Dendritic cell treated with granulocyte-macrophage colony-stimulating factor and Interleukin-4, amounts not matched to agents 40 ng/mL and 50 ng/mL, for 4 days (primary cell): ENCODE results near the gene LRRC74B.
"Not testable (repeated sequence)": the region's sequence is repeated elsewhere in the genome, so short reads cannot be mapped to it uniquely, and the experiment has no call there.

Source experiments
- H3K27ac Mint-ChIP-seq: one replicate; pipeline ENCODE4 v1.8.0; 2022; ENCODE audit warnings: mild to moderate bottlenecking, mixed read lengths
- H3K27me3 Mint-ChIP-seq: one replicate; pipeline ENCODE4 v1.8.0; 2022; ENCODE audit warnings: mild to moderate bottlenecking, mixed read lengths
- H3K36me3 Mint-ChIP-seq: one replicate; pipeline ENCODE4 v1.8.0; 2022; ENCODE audit warnings: low read depth, mixed read lengths
- H3K4me1 Mint-ChIP-seq: one replicate; pipeline ENCODE4 v1.8.0; 2022; ENCODE audit warnings: low read depth, mixed read lengths
- H3K4me3 Mint-ChIP-seq: one replicate; pipeline ENCODE4 v1.8.0; 2022; ENCODE audit warnings: mild to moderate bottlenecking, moderate library complexity, mixed read lengths
- H3K9me3 Mint-ChIP-seq: one replicate; pipeline ENCODE4 v1.8.0; 2022; ENCODE audit warnings: mixed read lengths
- intact Hi-C: fragments of 100-400 bp; cut with micrococcal nuclease; formaldehyde crosslinking; loops from one replicate; pipeline ENCODE4 v1.15.0; 2022

Gene LRRC74B

GRCh38 chr22:21045585-21046294 lies at the start of gene LRRC74B:
Gene LRRC74B, plus strand, starts transcription at chr22:21045946. Its CDS starts 41 bp downstream, at chr22:21045987.
- Mint-ChIP-seq H3K36me3 (no peaks in the 10 kb centered on the region), H3K27me3 (peaks cover 30% of the 10 kb centered on the region)

GRCh38 chr22:20996031-20996410 lies 49.7 kb upstream of the LRRC74B start:
- peaks cover 99% of the 10 kb centered on the region for H3K36me3 Mint-ChIP-seq
- intact Hi-C loops = no loop called here
- H3K27me3 Mint-ChIP-seq = no peaks in the 10 kb centered on the region
- H3K4me3 Mint-ChIP-seq = no peak overlapping the region
- H3K27ac Mint-ChIP-seq = no peak overlapping the region
- H3K4me1 Mint-ChIP-seq = peaks cover 24% of the 10 kb centered on the region
- no peaks in the 10 kb centered on the region for H3K9me3 Mint-ChIP-seq

More at GRCh38 chr22:21045585-21046294, at the start of gene LRRC74B:
- H3K9me3 Mint-ChIP-seq = no peaks in the 10 kb centered on the region
- intact Hi-C loops = no loop called here
- peak within 1 kb of the TSS; percentile 64 for H3K4me3 Mint-ChIP-seq
- peak within 1 kb of the TSS; percentile 69 for H3K27ac Mint-ChIP-seq
- peaks cover 30% of the 10 kb centered on the region for H3K4me1 Mint-ChIP-seq

- intact Hi-C loops = no loop called here
- peaks cover 30% of the 10 kb centered on the region for H3K4me1 Mint-ChIP-seq
- no peaks in the 10 kb centered on the region for H3K27me3 Mint-ChIP-seq
- peaks cover 99% of the 10 kb centered on the region for H3K36me3 Mint-ChIP-seq
- no peak overlapping the region for H3K27ac Mint-ChIP-seq
- no peaks in the 10 kb centered on the region for H3K9me3 Mint-ChIP-seq
- no peak overlapping the region for H3K4me3 Mint-ChIP-seq
Observed at GRCh38 chr22:20996598-20997535, 48.9 kb upstream of the LRRC74B start.

- Mint-ChIP-seq H3K36me3 (peaks cover 96% of the 10 kb centered on the region), H3K27ac (no peak overlapping the region), H3K4me3 (no peak overlapping the region), H3K4me1 (peaks cover 32% of the 10 kb centered on the region), H3K9me3 (no peaks in the 10 kb centered on the region), H3K27me3 (no peaks in the 10 kb centered on the region)
- intact Hi-C loops = no loop called here
Observed at GRCh38 chr22:20997536-20998257, 48.0 kb upstream of the LRRC74B start.

- peaks cover 86% of the 10 kb centered on the region for H3K36me3 Mint-ChIP-seq
- intact Hi-C loops = no loop called here
- H3K27me3 Mint-ChIP-seq = no peaks in the 10 kb centered on the region
- H3K27ac Mint-ChIP-seq = no peak overlapping the region
- no peak overlapping the region for H3K4me3 Mint-ChIP-seq
- H3K9me3 Mint-ChIP-seq = no peaks in the 10 kb centered on the region
- H3K4me1 Mint-ChIP-seq = peaks cover 40% of the 10 kb centered on the region
Observed at GRCh38 chr22:20998411-20999336, 47.1 kb upstream of the LRRC74B start.

- Mint-ChIP-seq H3K36me3 (peaks cover 77% of the 10 kb centered on the region), H3K4me1 (peaks cover 40% of the 10 kb centered on the region), H3K27ac (no peak overlapping the region), H3K4me3 (peak overlapping the region; percentile 30), H3K27me3 (no peaks in the 10 kb centered on the region), H3K9me3 (no peaks in the 10 kb centered on the region)
- intact Hi-C loops = loop anchor here (10.0 kb wide), 1 partner anchor 115 kb away; no protein-coding TSS in a partner anchor
Observed at GRCh38 chr22:20999350-21000206, 46.2 kb upstream of the LRRC74B start.

GRCh38 chr22:21000207-21000986 lies 45.3 kb upstream of the LRRC74B start:
- H3K27me3 Mint-ChIP-seq = no peaks in the 10 kb centered on the region
- peaks cover 69% of the 10 kb centered on the region for H3K36me3 Mint-ChIP-seq
- no peaks in the 10 kb centered on the region for H3K9me3 Mint-ChIP-seq
- peaks cover 40% of the 10 kb centered on the region for H3K4me1 Mint-ChIP-seq
- H3K4me3 Mint-ChIP-seq = peak overlapping the region; percentile 80
- intact Hi-C loops = loop anchor here (10.0 kb wide), 1 partner anchor 116 kb away; no protein-coding TSS in a partner anchor
- peak overlapping the region; percentile 99 for H3K27ac Mint-ChIP-seq

- H3K4me3 Mint-ChIP-seq = peak overlapping the region; percentile 80
- H3K27me3 Mint-ChIP-seq = no peaks in the 10 kb centered on the region
- peaks cover 62% of the 10 kb centered on the region for H3K36me3 Mint-ChIP-seq
- no peaks in the 10 kb centered on the region for H3K9me3 Mint-ChIP-seq
- peaks cover 40% of the 10 kb centered on the region for H3K4me1 Mint-ChIP-seq
- intact Hi-C loops = loop anchor here (10.0 kb wide), 1 partner anchor 116 kb away; no protein-coding TSS in a partner anchor
- peak overlapping the region; percentile 99 for H3K27ac Mint-ChIP-seq
Observed at GRCh38 chr22:21000987-21001600, 44.7 kb upstream of the LRRC74B start.

- Mint-ChIP-seq H3K27ac (peak within 1 kb of the TSS; percentile 99), H3K4me3 (peak within 1 kb of the TSS; percentile 80), H3K36me3 (peaks cover 55% of the 10 kb centered on the region), H3K9me3 (no peaks in the 10 kb centered on the region), H3K4me1 (peaks cover 40% of the 10 kb centered on the region), H3K27me3 (peaks cover 2% of the 10 kb centered on the region)
- intact Hi-C loops = loop anchor here (10.0 kb wide), 1 partner anchor 117 kb away; no protein-coding TSS in a partner anchor
Observed at GRCh38 chr22:21001601-21002325, 44.0 kb upstream of the LRRC74B start, which contains the start of gene THAP7. Gene THAP7, minus strand, starts transcription at chr22:21002118. Its CDS starts 207 bp downstream, at chr22:21001911.

GRCh38 chr22:21003782-21004181 lies 42.0 kb upstream of the LRRC74B start:
- intact Hi-C loops = loop anchor here (10.0 kb wide), 1 partner anchor 119 kb away; no protein-coding TSS in a partner anchor
- Mint-ChIP-seq H3K27ac (no peak overlapping the region), H3K4me1 (peaks cover 31% of the 10 kb centered on the region), H3K36me3 (peaks cover 35% of the 10 kb centered on the region), H3K9me3 (no peaks in the 10 kb centered on the region), H3K27me3 (peaks cover 2% of the 10 kb centered on the region), H3K4me3 (no peak overlapping the region)

GRCh38 chr22:21009208-21009607 lies 36.5 kb upstream of the LRRC74B start:
- not testable (repeated sequence) for H3K27ac Mint-ChIP-seq, H3K36me3 Mint-ChIP-seq, H3K4me3 Mint-ChIP-seq, H3K27me3 Mint-ChIP-seq, H3K9me3 Mint-ChIP-seq, H3K4me1 Mint-ChIP-seq
- intact Hi-C loops = loop anchor here (10.0 kb wide), 1 partner anchor 124 kb away; no protein-coding TSS in a partner anchor
